NCI-H82 treated with DMSO at 0.1 percent for 48 hours (cell line): ENCODE measurements around the gene ZKSCAN4.

Experiments used
- DNase-seq: peaks from one replicate; lab custom pipeline; 2025; ENCODE audit not compliant: unreplicated experiment; lab: John Stamatoyannopoulos, UW

The ZKSCAN4 gene

GRCh38 chr6:28250747-28251146, 1.3 kb downstream of the ZKSCAN4 start:
- no peak for DNase-seq

GRCh38 chr6:28248916-28249315, 3.2 kb downstream of the ZKSCAN4 start:
- no peak for DNase-seq

- DNase-seq = no peak
Measured at GRCh38 chr6:28245206-28245941, 6.7 kb downstream of the ZKSCAN4 start.

GRCh38 chr6:28243946-28244345, 8.1 kb downstream of the ZKSCAN4 start:
- no peak for DNase-seq

- DNase-seq = no peak
Measured at GRCh38 chr6:28240471-28240870, 11.6 kb downstream of the ZKSCAN4 start.

- DNase-seq = no peak
Measured at GRCh38 chr6:28239636-28240035, 12.4 kb downstream of the ZKSCAN4 start.

- no peak for DNase-seq
Measured at GRCh38 chr6:28235912-28236452, 16.1 kb downstream of the ZKSCAN4 start.

- DNase-seq = no peak
Measured at GRCh38 chr6:28232785-28233184, 19.3 kb downstream of the ZKSCAN4 start.

GRCh38 chr6:28226460-28226859, 25.6 kb downstream of the ZKSCAN4 start:
- no peak for DNase-seq

GRCh38 chr6:28225056-28225834, 26.8 kb downstream of the ZKSCAN4 start, which contains the start of gene ZSCAN9:
TSS of gene ZSCAN9 (plus strand) at chr6:28225275. CDS start at chr6:28227085, 1,810 bp downstream.
- DNase-seq = peak; percentile 80

GRCh38 chr6:28224131-28225055, 27.7 kb downstream of the ZKSCAN4 start:
- no peak for DNase-seq

GRCh38 chr6:28220257-28221133, 31.6 kb downstream of the ZKSCAN4 start:
- no peak for DNase-seq

- DNase-seq = peak; percentile 26
Measured at GRCh38 chr6:28218312-28219248, 33.5 kb downstream of the ZKSCAN4 start.

- no peak for DNase-seq
Measured at GRCh38 chr6:28217890-28218289, 34.2 kb downstream of the ZKSCAN4 start.

GRCh38 chr6:28215425-28215824, 36.6 kb downstream of the ZKSCAN4 start:
- DNase-seq = no peak

- no peak for DNase-seq
Measured at GRCh38 chr6:28213213-28213523, 38.9 kb downstream of the ZKSCAN4 start.

GRCh38 chr6:28212510-28213212, 39.4 kb downstream of the ZKSCAN4 start:
- no peak for DNase-seq

GRCh38 chr6:28211840-28212509, 40.1 kb downstream of the ZKSCAN4 start:
- DNase-seq = no peak
